GM12874 (cell line): ENCODE results near the gene NFU1.

Experiments used
- TF ChIP-seq, protein P1 (sequence below): IDR thresholded peaks from 2 replicates; pipeline ENCODE4 v1.5.1; 2011; ENCODE audit warnings: low read depth, mild to moderate bottlenecking, control low read depth, low read length, moderate library complexity; ENCODE audit not compliant: insufficient read depth

The NFU1 gene

DNA sequence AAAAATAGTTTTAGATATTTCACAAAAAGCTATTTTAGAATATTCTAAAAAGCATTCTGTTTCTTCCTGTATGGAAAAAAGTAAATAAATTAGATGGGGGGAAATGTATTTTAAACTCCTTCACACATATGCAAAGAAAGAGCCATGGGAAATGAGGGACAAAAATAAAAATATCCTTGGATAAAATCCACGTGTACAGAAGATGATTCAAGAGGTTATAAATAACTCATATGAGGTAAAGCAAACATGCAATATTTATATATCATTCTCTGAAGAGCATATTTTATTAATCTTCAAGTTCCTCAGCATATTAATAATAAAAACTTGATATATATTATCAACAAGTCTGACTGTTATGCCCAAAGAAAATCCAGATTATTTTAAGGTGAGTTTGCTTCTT is 41.4 kb downstream of the NFU1 start:
- TF ChIP-seq, protein P1, sequence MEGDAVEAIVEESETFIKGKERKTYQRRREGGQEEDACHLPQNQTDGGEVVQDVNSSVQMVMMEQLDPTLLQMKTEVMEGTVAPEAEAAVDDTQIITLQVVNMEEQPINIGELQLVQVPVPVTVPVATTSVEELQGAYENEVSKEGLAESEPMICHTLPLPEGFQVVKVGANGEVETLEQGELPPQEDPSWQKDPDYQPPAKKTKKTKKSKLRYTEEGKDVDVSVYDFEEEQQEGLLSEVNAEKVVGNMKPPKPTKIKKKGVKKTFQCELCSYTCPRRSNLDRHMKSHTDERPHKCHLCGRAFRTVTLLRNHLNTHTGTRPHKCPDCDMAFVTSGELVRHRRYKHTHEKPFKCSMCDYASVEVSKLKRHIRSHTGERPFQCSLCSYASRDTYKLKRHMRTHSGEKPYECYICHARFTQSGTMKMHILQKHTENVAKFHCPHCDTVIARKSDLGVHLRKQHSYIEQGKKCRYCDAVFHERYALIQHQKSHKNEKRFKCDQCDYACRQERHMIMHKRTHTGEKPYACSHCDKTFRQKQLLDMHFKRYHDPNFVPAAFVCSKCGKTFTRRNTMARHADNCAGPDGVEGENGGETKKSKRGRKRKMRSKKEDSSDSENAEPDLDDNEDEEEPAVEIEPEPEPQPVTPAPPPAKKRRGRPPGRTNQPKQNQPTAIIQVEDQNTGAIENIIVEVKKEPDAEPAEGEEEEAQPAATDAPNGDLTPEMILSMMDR, result no peak

DNA sequence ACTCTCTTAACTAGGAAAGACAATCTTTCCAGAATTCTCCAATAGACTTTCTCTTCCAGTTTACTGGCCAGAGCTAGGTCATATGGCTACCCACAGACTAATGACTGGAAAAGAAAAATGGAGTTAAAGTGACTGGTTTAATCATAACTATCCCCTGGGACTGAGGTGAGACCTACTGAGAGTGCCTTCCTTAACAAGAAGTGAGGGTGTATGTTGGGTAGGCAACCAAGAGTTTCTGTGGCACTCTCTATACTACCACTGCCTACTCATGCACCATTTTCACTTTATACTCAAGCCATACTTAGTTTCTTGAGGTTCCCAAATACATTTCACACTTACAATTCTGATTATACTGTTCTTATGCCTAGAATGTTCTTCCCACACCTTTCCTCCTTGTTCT is 43.3 kb downstream of the NFU1 start:
- TF ChIP-seq, protein P1, result no peak

DNA sequence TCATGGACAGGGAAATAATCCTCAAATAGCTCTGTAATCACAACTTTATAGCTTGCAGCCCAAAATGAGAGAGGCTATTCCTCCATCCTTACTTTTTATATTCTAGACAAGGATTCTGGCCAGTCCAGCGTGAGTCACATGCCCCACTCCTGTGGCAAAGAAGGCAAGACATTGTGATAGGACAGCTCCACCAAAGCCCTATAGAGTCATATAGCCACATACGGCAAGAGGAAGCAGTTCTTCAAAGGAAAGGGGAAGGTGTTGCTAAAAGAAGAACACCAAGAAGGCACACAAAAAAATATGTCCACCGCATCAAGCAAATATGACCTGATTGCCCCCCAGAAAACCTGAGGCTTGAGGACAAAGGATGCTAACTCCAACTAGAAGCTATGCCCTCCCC is 46.8 kb downstream of the NFU1 start:
- TF ChIP-seq, protein P1, result no peak

DNA sequence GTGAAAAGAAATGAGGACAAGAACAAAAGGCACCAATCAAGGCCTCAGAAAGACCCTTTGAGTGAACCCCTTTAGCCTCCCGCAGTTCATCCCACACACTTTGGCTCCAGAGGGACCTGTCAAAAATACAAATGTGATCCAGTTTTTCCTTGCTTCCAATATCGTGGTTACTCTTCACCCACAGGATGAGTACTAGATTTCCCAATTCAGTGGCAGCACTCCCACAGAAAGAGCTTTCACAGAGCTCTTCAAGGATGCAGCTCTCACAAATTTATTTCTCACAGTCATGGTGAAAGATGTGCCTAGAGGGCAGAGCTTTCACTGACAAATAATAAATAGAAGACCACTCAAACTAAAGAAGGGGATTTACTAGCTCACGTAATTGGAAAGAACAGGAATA is 47.2 kb downstream of the NFU1 start:
- TF ChIP-seq, protein P1, result no peak

- TF ChIP-seq, protein P1, result no peak
Observed at GRCh38 chr2:69389271-69389670, 48.0 kb downstream of the NFU1 start.

GRCh38 chr2:69387770-69388481 is 49.3 kb downstream of the NFU1 start:
- TF ChIP-seq, protein P1, result no peak

- TF ChIP-seq, protein P1, result no peak
Observed at GRCh38 chr2:69386789-69387734, 50.2 kb downstream of the NFU1 start, which contains the start of gene GFPT1. TSS of gene GFPT1 (minus strand) at chr2:69387227. CDS start at chr2:69387071, 156 bp downstream.
